Activated naive CD8-positive, alpha-beta T cell treated with anti-CD3 and anti-CD28 coated beads, Interleukin-2, amount 50 U/mL, for 16 hours (primary cell): ENCODE data around the gene COG6.

Source experiments
- DNase-seq: peaks from one replicate; pipeline ENCODE4 v3.0.0-alpha.2; 2020; ENCODE audit warnings: low read depth, low spot score

The COG6 gene

DNA sequence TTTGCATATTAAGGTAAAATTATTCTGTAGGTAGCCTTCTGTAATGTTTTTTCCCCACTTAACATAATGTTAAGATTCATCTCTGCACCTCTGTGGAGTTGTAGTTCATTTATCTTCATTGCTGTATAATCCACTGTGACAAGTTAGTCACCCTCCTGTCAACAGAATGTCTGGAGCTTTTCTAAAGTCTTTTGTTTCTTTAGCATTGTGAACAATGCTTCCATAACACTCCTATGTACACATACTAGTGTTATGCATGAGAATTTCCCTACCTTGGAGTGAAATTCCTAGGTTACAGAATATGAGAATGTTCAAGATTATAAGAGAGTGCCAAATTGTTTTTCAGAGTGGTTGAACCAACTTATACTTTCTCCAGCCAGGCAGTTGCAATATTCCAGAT is 113.5 kb downstream of the COG6 start:
- no peak for DNase-seq

DNA sequence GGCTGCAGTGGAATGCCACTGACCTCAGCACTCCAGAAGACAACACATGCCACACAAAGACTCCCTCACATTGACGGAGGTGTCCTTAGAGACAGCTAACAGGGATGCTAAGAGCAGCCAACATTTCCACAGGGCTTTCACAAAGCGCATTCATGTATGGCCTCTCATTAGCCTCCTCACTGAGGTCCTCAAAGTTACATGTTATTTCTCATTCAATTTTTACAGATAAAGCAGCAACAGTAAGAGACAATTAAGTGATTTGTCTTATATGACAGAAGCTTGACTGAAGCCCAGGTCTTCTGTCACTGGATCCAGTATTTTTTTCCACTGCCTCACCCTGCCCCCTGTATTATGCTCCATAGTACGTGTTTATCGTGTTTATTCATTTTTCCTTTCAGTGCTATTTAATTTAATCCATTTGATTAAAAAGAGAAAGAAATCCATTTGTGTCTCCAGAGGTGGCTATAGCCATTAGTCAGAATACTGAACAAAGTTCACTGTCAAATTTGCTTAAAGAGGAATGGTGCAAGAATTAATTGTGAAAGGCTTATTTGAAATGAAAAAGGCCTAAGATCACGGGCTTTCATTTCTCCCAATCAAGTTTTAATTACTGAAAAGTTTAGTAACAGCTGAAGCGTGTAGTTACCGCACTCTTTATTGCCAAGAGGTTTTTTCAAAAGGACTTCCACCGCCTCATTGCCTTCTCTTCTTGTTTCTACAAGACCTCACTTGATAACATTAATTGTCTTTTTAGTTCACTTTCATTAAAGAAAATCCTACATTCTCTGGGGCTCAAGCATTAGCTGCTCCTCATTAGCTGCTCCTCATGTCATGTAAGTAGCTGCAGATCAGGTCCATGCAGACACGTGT is 115.0 kb downstream of the COG6 start:
- no peak for DNase-seq

DNA sequence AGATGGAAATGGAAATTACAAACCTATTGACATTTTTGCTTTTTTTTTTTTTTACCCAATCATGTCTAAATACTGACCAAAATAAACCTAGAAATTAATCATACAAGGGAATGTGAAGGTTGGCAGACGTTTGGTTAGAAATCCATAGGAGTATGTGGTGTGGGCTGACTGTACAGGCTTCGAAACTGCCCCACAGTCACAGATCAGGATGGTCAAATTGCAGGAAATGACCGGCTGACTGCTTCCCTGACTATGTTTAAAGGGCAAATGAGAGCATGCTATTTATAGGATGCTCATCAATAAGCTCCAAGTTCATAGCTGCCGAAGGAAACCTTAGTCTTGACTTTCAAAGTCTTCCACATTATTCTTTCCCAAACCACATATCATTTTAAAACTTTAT is 118.4 kb downstream of the COG6 start:
- DNase-seq = no peak

DNA sequence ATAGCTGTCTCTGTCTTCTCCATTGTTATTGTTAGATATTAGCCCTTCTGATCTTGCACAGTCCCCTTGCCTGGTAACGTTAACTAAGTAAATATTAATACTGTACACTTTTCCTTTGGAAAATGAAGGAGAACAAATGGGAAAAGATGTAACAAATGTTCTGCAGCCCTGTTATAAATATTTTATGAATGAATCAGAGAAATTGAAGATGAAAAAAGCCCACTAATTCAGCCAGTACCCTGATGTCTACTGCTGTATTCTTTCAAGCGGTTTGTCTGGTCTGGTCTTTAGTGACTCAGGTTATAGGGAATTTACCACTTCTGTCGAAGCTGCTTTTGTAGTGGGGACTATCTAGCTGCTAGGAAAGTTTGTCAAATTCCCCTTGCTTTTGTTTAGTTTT is 121.0 kb downstream of the COG6 start:
- no peak for DNase-seq

DNA sequence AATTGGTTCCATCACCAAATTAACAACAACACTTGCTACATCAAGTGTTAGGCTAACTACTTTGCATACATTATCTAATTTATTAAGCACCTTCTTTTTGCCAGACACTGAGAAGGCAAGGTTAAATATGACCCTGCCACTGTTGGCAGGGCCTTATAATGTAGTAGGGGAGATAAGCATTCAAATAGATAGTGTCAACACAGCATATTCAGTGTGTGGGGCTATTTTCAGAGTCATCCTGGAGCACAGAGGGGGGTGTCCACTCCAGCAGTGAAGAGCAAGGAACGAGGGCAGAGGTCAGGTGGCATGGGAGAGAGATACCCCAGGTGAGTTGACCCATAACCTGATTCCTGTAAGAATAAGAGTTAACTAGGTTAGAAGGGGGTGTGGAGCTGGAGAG is 121.6 kb downstream of the COG6 start:
- DNase-seq = no peak

DNA sequence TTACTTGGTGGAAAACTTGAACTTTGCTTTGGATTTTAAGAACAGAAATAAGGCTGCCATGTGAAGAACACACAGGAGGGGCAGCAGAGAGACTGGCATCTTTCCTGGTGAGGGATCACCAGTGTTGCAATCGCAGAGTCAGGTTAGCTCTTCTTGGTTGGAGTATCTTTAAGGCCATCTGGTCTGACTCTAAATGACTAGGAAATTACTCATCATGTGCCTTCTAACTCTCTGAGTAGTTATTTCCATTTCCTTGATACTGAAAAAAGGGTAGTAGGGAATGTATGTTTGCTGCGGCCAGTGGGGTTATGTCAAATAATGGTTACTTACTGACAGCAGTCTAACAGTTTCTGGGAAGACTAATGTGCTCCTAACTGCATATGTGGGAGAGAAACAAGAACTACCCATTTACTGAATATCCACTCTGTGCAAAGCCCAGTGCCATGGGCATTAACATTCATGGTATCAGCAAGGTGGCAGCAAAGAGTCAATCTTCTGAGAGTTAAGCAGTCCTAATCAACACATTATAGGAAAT is 122.1 kb downstream of the COG6 start:
- DNase-seq = no peak

DNA sequence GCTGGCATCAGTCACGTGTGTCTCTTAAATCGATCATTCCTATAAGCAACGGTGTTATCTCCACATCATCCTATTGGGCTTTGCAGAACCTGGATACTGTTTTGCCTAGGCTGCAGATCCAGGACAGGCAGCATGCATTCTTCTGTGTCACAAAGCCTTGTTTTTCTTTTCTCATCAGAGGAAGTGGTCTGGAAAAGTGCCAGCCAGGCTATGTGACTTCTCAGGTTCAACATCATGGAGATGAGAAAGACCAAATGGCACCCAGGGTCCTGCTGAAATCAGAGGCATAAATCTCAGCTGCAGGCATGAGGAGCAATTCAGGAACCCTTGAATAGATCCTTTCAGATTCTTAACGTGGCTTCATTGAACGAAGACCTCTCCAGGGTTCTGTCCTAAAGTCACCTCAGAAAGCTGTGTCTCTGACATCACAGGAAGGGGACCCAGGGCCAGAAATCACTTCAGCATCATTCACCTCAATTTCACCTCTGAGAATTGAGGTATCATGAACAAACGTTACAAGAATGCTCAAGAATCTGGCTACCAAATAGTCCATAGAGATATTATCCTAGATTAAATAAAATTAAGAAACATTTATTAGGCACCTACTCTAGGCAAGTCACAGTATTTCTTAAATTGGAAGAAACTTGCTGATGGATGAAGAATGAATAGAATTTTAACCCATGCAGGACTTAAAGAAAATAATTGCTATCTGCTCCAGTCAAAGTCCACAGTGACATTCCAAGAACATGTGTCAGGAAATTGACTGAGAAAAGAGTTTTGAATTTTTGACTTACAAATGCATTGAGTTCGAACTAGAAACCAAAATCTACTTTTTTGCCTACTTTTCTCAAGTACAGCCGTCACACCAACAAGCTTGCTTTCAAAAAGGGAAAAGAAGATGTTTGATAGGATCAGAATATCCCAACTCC is 124.1 kb downstream of the COG6 start:
- DNase-seq = no peak

DNA sequence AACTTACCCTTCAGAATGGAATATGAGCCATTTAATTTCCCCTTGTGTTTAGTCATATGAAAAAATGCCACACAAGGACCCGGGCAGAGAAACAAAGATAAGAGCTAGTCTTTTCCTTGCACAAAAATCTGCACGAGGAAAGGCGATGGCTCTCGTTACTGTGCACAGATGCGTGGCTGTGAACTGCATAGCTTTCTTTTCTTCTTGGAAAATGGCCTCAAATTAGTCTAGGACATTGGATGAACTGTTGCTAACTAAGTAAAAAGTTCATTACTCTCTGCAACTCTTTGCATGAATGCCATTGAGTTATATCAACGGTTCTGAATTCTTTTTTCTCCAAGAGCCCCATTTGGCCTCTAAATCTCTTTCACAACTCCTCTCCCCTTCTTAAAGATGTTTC is 125.2 kb downstream of the COG6 start:
- DNase-seq = no peak

DNA sequence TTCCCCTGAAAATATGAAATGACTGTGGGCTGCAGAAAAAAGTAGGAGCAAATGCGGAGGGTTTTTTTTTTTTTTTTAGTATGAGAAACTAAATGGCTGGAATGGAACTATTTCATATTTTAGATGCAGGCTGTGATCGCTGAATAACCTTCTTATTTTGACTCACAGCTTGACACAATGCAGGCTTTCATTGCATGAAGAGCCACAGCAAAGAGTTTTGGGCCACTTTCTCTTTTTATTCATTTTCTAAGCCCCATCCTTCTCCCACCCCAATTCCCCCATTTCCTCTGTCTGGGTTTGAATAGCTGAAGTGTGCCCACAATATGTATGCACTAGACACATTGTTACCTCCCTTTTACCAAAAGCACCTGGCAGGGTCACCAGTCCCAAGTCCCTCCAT is 125.9 kb downstream of the COG6 start:
- no peak for DNase-seq

DNA sequence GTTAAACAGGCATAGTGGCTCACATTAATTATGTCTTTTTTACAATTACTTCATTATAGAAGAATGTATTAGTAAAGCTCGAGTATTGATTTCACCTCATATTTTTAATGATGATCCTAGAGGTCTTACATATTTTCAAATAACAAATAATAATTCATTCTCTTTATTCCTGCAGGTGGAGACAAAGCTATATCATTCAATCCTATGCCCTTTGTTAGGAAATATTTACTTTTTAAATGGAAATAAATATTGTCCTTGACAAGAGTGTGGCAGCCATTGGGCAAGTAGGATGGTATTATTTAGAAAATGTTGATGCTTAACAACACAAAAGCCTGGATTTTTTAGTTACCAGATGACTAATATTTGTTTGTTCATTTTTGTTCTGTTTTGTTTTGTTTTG is 127.6 kb downstream of the COG6 start:
- DNase-seq = no peak

DNA sequence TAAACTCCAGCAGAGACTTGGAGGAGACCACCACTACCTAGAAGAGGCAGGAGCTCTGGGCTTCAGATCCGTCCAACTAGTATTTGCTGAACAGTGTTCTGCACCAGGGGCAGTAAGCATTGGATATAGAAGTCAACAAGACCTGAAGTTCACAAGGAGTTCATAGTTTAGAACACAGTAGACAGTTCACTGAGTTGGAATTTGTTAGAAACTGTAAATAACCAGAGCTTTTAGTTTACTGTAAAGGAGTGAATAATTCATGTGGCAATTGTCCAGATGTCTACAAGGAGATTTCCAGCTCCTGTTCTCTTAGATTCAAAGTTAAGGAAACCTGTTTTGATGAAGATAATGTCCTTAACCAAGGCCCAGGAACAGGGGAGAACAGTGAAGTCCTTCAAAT is 128.9 kb downstream of the COG6 start:
- no peak for DNase-seq

DNA sequence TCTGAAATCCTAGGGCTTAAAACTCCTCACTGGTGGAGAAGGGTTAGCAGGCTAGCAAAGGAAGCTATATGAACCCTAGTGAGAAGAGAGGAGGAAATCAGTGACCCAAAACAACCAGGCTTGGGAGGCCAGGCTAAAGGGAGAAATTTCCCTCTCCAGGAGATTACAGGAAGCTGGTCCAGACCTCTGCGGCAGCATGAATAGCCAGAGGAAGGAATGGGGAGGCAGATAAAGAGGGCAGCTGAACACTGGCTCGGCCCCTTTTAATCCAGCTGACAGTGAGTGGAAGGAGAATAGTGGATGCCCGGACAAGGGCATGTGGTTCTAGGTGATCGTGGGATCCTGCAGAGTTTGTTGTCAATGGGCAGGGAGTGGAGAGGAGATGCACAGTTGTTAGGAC is 130.6 kb downstream of the COG6 start:
- no peak for DNase-seq

DNA sequence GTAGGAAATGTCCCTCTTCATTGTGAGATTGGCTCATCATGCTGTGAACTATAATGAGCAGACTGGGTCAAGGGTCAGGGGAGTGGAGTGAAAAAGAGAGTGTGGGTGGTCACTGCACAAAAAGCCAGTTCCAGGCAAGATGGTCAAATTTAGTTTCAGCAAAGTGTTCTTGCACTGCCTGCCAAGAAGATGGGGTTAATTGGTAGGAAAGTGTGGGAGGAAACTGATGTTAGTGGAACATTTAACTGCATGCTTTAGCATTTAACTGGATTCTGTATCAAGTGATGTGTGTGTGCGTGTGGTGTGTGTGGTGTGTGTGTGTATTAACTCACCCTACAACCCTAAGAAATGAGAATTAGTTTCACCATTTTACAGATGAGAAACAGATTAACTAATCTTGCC is 131.6 kb downstream of the COG6 start:
- DNase-seq = no peak

DNA sequence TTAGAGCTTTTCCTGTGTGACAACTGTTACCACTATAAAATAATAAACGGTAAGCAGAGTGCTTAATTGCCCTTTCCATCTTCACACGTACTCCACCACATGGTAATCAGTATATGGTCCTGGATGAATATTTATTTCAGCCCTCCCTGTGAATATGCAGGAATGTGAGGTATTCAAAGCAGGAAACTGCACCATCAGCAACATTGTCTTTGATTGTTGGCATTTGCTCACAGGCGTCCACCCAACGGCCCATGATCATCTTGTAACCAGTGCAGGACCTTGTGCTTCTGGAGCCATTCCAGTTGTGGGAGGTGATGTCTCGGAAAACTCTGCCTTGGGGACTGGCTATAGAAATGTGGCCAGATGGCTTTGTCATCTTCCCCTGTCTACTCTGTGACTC is 132.6 kb downstream of the COG6 start:
- DNase-seq = no peak

DNA sequence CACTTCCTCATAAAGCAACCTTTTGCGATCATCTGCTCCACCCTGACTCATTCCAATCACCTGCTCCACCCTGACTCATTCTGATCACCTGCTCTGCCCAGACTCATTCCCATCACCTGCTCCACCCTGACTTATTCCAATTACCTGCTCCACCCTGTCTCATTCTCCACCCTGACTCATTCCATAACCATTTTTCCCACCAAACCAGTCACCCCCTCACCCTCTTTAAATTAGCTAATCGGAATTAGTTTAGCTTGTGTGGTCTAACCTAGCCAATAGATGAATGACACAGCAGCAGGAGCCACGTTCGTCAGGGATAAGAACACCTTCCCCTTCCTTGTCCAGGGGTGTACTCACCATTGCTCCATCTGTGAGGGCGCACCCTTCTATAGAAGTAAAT is 134.0 kb downstream of the COG6 start:
- no peak for DNase-seq
